Karpas-422 (cell line): ENCODE results near the gene KDM6B. TPM values are rescaled to one million over a fixed set of nuclear protein-coding genes. Genes with fewer than 3 reads are reported as not detected.
A peak's percentile ranks its signal among the peaks of the same experiment; 100 is the strongest.

Experiments
- DNase-seq: peaks from one replicate; pipeline ENCODE4 v3.0.0-alpha.2; 2015
- H2AFZ ChIP-seq: fragments of 200-600 bp; sonication (generic); 2 replicates; pipeline ENCODE4 v1.6.1; 2014; ENCODE audit warnings: antibody characterized with exemption, low read length, mixed read lengths
- H3K27ac ChIP-seq: fragments of 200-600 bp; sonication (generic); 2 replicates; pipeline ENCODE4 v1.5.1; 2014; ENCODE audit warnings: mild to moderate bottlenecking, low read length, moderate library complexity
- H3K27me3 ChIP-seq: fragments of 200-600 bp; sonication (generic); 2 replicates; pipeline ENCODE4 v1.6.1; 2014; ENCODE audit warnings: low read length, mixed read lengths
- H3K36me3 ChIP-seq: fragments of 200-600 bp; sonication (generic); 2 replicates; pipeline ENCODE4 v1.6.1; 2014; ENCODE audit warnings: low read length, mixed read lengths; ENCODE audit not compliant: insufficient read depth
- H3K4me1 ChIP-seq: fragments of 200-600 bp; sonication (generic); 2 replicates; pipeline ENCODE4 v1.6.1; 2014; ENCODE audit warnings: mild to moderate bottlenecking, low read length, mixed read lengths
- H3K4me2 ChIP-seq: fragments of 200-600 bp; sonication (generic); 2 replicates; pipeline ENCODE4 v1.6.1; 2014; ENCODE audit warnings: low read length, low read depth, mild to moderate bottlenecking; ENCODE audit not compliant: poor library complexity, severe bottlenecking
- H3K4me3 ChIP-seq: fragments of 200-600 bp; sonication (generic); 2 replicates; pipeline ENCODE4 v1.5.1; 2014; ENCODE audit warnings: mild to moderate bottlenecking, antibody characterized with exemption, low read length, mixed read lengths
- H3K79me2 ChIP-seq: fragments of 200-600 bp; sonication (generic); 2 replicates; pipeline ENCODE4 v1.6.1; 2014; ENCODE audit warnings: mild to moderate bottlenecking, low read length, mixed read lengths
- H3K9ac ChIP-seq: fragments of 200-600 bp; sonication (generic); 2 replicates; pipeline ENCODE4 v1.6.0; 2014; ENCODE audit warnings: low read length
- H3K9me2 ChIP-seq: fragments of 200-600 bp; sonication (generic), shearing (Covaris generic); replicated peaks from 2 replicates; pipeline ENCODE4 v1.6.0; 2014; ENCODE audit warnings: mild to moderate bottlenecking, low read length, moderate library complexity; ENCODE audit not compliant: insufficient read depth
- H3K9me3 ChIP-seq: fragments of 300-700, 200-600 bp; sonication (generic); 2 replicates; pipeline ENCODE4 v1.6.1; 2014; ENCODE audit warnings: low read length, mixed read lengths
- H4K20me1 ChIP-seq: fragments of 200-600 bp; sonication (generic); 2 replicates; pipeline ENCODE4 v1.6.1; 2014; ENCODE audit warnings: mild to moderate bottlenecking, antibody characterized with exemption, low read length, low read depth; ENCODE audit not compliant: insufficient read depth
- total RNA-seq: library from RNA; depleted of rRNA; stranded (reverse); fragments of >200 nt; shearing (Covaris generic); gene quantifications from 2 replicates; pipeline ENCODE4 v1.2.3, GENCODE V29; 2014; ENCODE audit warnings: low replicate concordance

The KDM6B gene
- total RNA-seq, 1 experiment from 2014 or later = 34.6 TPM

- Histone ChIP-seq H3K4me1 (peaks cover 53% of the 10 kb centered on the region), H3K27ac (peak overlapping the region; percentile 91), H3K79me2 (peaks cover 25% of the 10 kb centered on the region), H3K9me2 (no peaks in the 10 kb centered on the region), H3K4me3 (peak overlapping the region; percentile 76), H3K36me3 (peaks cover 17% of the 10 kb centered on the region; the same call in 1 of the 2 replicates), H3K4me2 (peak overlapping the region; percentile 91), H2AFZ (no peak overlapping the region), H4K20me1 (no peaks in the 10 kb centered on the region), H3K9ac (peak overlapping the region; percentile 84), H3K9me3 (no peaks in the 10 kb centered on the region), H3K27me3 (no peaks in the 10 kb centered on the region)
- DNase-seq = no peak
Observed at GRCh38 chr17:7855660-7856010, 21.6 kb downstream of the KDM6B start.

DNA sequence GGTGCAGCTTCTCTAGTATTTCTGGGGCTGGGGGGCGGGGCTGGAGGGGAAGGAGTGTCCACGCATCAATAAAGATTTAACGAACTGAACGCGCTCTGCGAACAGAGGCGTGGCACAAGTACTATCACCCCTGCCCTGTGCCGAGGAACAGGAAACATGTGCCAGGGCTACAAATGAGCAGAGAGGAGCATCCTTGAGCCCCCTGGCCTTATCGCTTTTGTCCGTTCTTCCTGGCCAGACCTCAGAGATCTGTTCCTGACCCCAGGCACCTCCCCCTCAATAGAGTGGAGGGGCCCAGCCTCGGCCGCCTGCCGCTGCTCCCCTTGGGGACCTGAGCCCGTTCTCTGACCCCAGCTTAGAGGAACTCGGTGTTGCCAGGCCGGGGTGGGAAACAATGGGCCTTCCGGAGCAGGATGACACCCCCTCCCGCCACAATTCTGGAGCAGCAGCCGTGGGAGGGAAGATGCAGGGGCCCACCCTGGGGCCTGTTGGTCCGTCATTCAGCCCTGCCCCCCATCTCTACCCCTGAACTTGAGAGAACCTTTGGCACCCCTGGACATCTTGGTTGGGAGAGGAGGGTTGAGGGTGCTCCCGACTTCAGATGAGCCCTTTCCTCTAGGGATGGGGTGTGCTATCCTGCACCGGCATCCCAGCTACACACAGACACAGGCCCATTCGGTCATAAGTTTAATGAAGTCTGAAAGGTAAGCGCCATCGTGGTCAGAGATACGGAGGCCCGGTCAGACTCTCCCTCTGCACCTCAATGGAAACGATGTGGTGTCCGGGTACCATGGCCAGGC is 22.2 kb downstream of the KDM6B start:
- Histone ChIP-seq H3K79me2 (peaks cover 25% of the 10 kb centered on the region), H4K20me1 (no peaks in the 10 kb centered on the region), H3K4me2 (peak overlapping the region; percentile 91), H3K9ac (peak overlapping the region; percentile 84), H3K27ac (peak overlapping the region; percentile 91), H3K36me3 (peaks cover 14% of the 10 kb centered on the region; the same call in 1 of the 2 replicates), H3K9me3 (no peaks in the 10 kb centered on the region), H3K27me3 (no peaks in the 10 kb centered on the region), H3K9me2 (no peaks in the 10 kb centered on the region), H3K4me3 (peak overlapping the region; percentile 76), H2AFZ (no peak overlapping the region), H3K4me1 (peaks cover 47% of the 10 kb centered on the region)
- DNase-seq = peak; percentile 95

DNA sequence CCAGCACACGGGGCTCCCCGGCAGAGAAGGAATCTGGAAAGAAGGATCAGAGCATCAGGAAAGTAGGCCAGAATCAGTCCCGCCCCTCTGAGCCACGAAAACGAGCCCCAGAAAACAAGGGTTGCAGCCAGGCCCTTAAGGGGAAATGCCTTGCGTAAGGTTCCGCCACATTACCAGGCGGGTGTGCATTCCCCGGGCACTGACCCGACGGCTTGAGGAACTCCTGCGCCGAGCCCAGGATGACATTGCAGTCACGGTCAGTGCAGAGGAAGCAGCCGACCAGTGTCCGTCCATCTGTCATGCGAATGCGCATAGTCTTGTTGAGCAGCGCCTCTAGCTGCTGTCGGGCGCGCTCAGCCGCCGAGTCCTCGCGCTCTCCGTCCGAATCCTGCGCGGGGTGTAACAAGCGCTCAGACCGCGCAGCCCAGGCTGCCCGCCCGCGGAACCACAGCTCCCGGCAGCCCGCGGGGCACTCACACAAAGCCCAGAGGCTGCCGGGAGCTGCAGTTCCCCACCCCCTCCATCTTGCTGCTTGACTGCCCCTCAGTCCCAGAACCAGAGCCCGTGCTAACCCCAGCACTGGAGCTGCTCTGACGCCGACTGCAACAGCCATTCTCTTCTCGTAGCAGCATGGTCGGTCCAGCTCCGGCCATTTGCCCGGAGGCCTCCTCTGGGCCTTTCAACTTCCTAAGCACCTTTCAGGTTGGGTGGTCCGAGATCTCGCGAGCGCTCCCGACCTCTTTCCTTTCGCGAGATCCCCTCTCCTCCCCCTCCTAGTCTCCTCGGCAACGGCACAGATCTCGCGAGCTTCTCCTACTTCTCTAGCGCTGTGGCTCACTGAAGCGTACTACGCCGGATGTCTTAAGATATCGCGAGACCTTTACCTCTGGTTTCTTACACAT is 23.0 kb downstream of the KDM6B start, which contains the start of gene NAA38:
TSS of gene NAA38 (minus strand) at position 749 of the 902 bp plus-strand sequence. CDS start at position 653, 96 bp downstream.
- Histone ChIP-seq H3K4me2 (peak within 1 kb of the TSS; percentile 91), H3K9me3 (no peaks in the 10 kb centered on the region), H2AFZ (peak within 1 kb of the TSS; percentile 75; the same call in 1 of the 2 replicates), H3K9ac (peak within 1 kb of the TSS; percentile 84), H3K36me3 (peaks cover 10% of the 10 kb centered on the region; the same call in 1 of the 2 replicates), H3K4me1 (peaks cover 41% of the 10 kb centered on the region), H4K20me1 (no peaks in the 10 kb centered on the region), H3K79me2 (peaks cover 25% of the 10 kb centered on the region), H3K27me3 (no peaks in the 10 kb centered on the region), H3K4me3 (peak within 1 kb of the TSS; percentile 76), H3K9me2 (no peaks in the 10 kb centered on the region), H3K27ac (peak within 1 kb of the TSS; percentile 91)
- peak; percentile 100 for DNase-seq

DNA sequence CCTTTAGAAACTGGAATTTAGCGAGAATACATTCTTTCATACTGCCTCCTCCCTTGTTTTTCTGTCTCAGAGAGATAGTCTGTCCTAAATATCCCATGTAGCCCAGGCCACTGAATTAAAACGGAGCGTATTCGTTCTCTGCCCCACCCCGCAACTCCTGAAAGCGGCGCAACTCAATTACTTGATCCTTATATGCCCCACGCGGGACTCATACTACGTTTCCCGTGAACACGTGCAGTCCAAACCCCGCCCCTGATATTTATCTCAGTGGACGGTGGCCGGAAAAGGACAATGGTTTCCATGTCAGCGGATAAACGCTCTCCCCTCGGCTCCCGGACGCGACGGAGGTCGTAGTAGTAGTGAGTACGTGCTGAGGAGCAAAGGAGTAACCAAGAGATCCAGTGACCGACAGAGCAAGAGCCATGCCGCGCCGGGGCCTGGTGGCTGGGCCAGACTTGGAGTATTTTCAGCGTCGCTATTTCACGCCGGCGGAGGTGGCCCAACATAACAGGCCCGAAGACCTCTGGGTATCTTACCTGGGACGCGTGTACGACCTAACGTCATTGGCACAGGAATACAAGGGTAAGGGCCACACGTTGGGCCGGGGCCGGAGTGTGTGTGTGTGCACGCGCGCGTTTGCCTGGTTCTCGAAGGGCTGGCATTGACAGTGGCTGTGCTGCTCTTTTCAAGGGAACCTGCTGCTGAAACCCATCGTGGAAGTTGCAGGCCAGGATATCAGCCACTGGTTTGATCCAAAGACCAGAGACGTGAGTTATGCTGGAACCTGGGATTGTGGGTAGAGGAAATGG is 23.9 kb downstream of the KDM6B start, which contains the start of gene CYB5D1:
TSS of gene CYB5D1 (plus strand) at position 291 of the 809 bp plus-strand sequence. CDS start at position 423, 132 bp downstream.
- peak within 1 kb of the TSS; percentile 75; the same call in 1 of the 2 replicates for H2AFZ ChIP-seq
- peak; percentile 96 for DNase-seq
- H3K4me3 ChIP-seq = peak within 1 kb of the TSS; percentile 76
- H3K4me1 ChIP-seq = peaks cover 41% of the 10 kb centered on the region
- no peaks in the 10 kb centered on the region for H3K9me3 ChIP-seq
- H3K27me3 ChIP-seq = no peaks in the 10 kb centered on the region
- 0 out of 2 replicates have a peak, but pooled peaks cover 2% of the 10 kb centered on the region for H3K36me3 ChIP-seq
- peaks cover 18% of the 10 kb centered on the region for H3K79me2 ChIP-seq
- H4K20me1 ChIP-seq = no peaks in the 10 kb centered on the region
- peak within 1 kb of the TSS; percentile 91 for H3K27ac ChIP-seq
- H3K9me2 ChIP-seq = no peaks in the 10 kb centered on the region
- H3K4me2 ChIP-seq = peak within 1 kb of the TSS; percentile 91
- H3K9ac ChIP-seq = peak within 1 kb of the TSS; percentile 84

- DNase-seq = no peak
- H4K20me1 ChIP-seq = no peaks in the 10 kb centered on the region
- no peak overlapping the region for H3K27ac ChIP-seq
- H3K79me2 ChIP-seq = peaks cover 18% of the 10 kb centered on the region
- no peaks in the 10 kb centered on the region for H3K36me3 ChIP-seq
- no peaks in the 10 kb centered on the region for H3K9me3 ChIP-seq
- H3K27me3 ChIP-seq = no peaks in the 10 kb centered on the region
- H3K4me2 ChIP-seq = peak overlapping the region; percentile 91
- peak overlapping the region; percentile 84 for H3K9ac ChIP-seq
- H3K4me1 ChIP-seq = peaks cover 46% of the 10 kb centered on the region
- H3K9me2 ChIP-seq = no peaks in the 10 kb centered on the region
- no peak overlapping the region for H2AFZ ChIP-seq
- peak overlapping the region; percentile 76 for H3K4me3 ChIP-seq
Observed at GRCh38 chr17:7858522-7858810, 24.4 kb downstream of the KDM6B start.

GRCh38 chr17:7859028-7859427 is 25.0 kb downstream of the KDM6B start:
- Histone ChIP-seq H3K4me1 (peaks cover 52% of the 10 kb centered on the region), H3K4me3 (no peak overlapping the region), H3K9me2 (no peaks in the 10 kb centered on the region), H4K20me1 (no peaks in the 10 kb centered on the region), H3K27me3 (no peaks in the 10 kb centered on the region), H2AFZ (no peak overlapping the region), H3K9ac (peak overlapping the region; percentile 84; the same call in 1 of the 2 replicates), H3K79me2 (peaks cover 18% of the 10 kb centered on the region), H3K9me3 (no peaks in the 10 kb centered on the region), H3K36me3 (no peaks in the 10 kb centered on the region), H3K27ac (no peak overlapping the region), H3K4me2 (peak overlapping the region; percentile 91)
- DNase-seq = no peak

DNA sequence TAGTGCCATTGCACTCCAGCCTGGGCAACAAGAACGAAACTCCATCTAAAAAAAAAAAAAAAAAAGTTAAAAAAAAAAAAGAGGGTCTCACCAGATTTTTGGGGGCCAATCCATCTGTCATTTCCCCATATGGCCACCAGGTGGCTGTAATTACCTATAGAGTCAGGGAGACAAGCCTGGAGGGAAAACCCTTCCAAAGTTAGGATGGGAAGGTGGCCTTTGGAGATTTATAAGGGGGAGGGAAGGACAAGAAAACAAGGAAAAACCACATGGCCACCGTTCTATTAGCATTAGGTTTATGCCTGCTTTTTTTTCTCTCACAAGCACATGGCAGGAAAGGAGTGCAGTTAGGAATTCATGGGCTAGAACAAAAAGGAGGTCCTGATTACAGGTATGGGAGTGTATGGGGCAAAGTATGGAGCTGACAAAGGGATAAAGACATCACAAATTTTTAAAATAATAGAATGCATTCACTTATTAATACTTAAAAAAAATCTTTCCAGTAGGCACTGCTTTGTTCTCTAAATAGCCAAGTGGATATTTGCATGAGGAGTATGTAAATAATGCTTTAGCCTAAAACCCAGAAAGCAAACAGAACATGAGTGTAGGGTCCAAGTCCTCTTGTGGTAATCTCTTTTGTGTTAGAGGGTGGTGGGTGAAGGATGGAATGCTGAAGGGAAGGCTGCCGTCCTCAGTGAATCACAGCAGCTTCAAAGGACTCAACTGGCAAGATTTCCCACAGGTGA is 28.8 kb downstream of the KDM6B start:
- Histone ChIP-seq H3K27ac (peak overlapping the region; percentile 63), H3K79me2 (peaks cover 14% of the 10 kb centered on the region), H3K4me3 (peak overlapping the region; percentile 5; the same call in 1 of the 2 replicates), H3K9me2 (no peaks in the 10 kb centered on the region), H3K4me1 (peaks cover 32% of the 10 kb centered on the region), H3K27me3 (no peaks in the 10 kb centered on the region), H3K9me3 (no peaks in the 10 kb centered on the region), H4K20me1 (no peaks in the 10 kb centered on the region), H2AFZ (no peak overlapping the region), H3K4me2 (peak overlapping the region; percentile 68), H3K9ac (peak overlapping the region; percentile 40; the same call in 1 of the 2 replicates), H3K36me3 (peaks cover 5% of the 10 kb centered on the region)
- DNase-seq = peak; percentile 84
